GM23338 (cell line): ENCODE measurements around the gene FAAP100. TPM values are rescaled to one million over a fixed set of nuclear protein-coding genes. Genes with fewer than 3 reads are reported as not detected.

Source experiments
- ATAC-seq: fragments of 200-7000 bp; cut with Tn5 transposase; 3 replicates; pipeline ENCODE4 v1.9.1; 2020
- DNase-seq: peaks from one replicate; pipeline ENCODE4 v3.0.0-alpha.2; 2015; ENCODE audit warnings: low spot score
- H2AFZ ChIP-seq: fragments of 200-600 bp; sonication (generic); 2 replicates; pipeline ENCODE4 v1.8.0; 2016; ENCODE audit warnings: antibody characterized with exemption, mild to moderate bottlenecking, moderate library complexity
- H3F3A ChIP-seq: fragments of 200-600 bp; sonication (generic); replicated peaks from 2 replicates; pipeline ENCODE4 v1.8.0; 2017; ENCODE audit warnings: antibody characterized with exemption, mixed run types, low read depth
- H3K27ac ChIP-seq: fragments of 200-600 bp; sonication (generic); 2 replicates; pipeline ENCODE4 v1.6.1; 2016; ENCODE audit warnings: low read depth
- H3K27me3 ChIP-seq: fragments of 200-600 bp; sonication (generic); 2 replicates; pipeline ENCODE4 v1.8.0; 2016; ENCODE audit warnings: mild to moderate bottlenecking, mixed run types, moderate library complexity; ENCODE audit not compliant: insufficient read depth
- H3K36me3 ChIP-seq: fragments of 200-600 bp; sonication (generic); 2 replicates; pipeline ENCODE4 v1.8.0; 2016; ENCODE audit warnings: mild to moderate bottlenecking; ENCODE audit not compliant: insufficient read depth
- H3K4me1 ChIP-seq: fragments of 200-600 bp; sonication (generic); 2 replicates; pipeline ENCODE4 v1.8.0; 2016; ENCODE audit warnings: mild to moderate bottlenecking, moderate library complexity; ENCODE audit not compliant: insufficient read depth
- H3K4me2 ChIP-seq: fragments of 200-600 bp; sonication (generic); 2 replicates; pipeline ENCODE4 v1.7.1; 2017; ENCODE audit warnings: mixed run types
- H3K4me3 ChIP-seq: fragments of 200-600 bp; sonication (generic); 2 replicates; pipeline ENCODE4 v1.6.1; 2016; ENCODE audit warnings: mixed run types
- H3K79me2 ChIP-seq: fragments of 200-600 bp; sonication (generic); replicated peaks from 2 replicates; pipeline ENCODE4 v1.8.0; 2017; ENCODE audit warnings: mild to moderate bottlenecking; ENCODE audit not compliant: insufficient read depth
- H3K9me2 ChIP-seq: fragments of 200-600 bp; sonication (generic); 2 replicates; pipeline ENCODE4 v1.8.0; 2017; ENCODE audit not compliant: insufficient read depth
- H4K20me1 ChIP-seq: fragments of 200-600 bp; sonication (generic); replicated peaks from 2 replicates; pipeline ENCODE4 v1.8.0; 2017; ENCODE audit warnings: mild to moderate bottlenecking; ENCODE audit not compliant: insufficient read depth
- H3K27ac Mint-ChIP-seq: 2 replicates; pipeline ENCODE4 v1.8.0; 2020; ENCODE audit warnings: inconsistent platforms, mild to moderate bottlenecking, moderate library complexity, mixed read lengths
- H3K27me3 Mint-ChIP-seq: 3 replicates; pipeline ENCODE4 v1.8.0; 2022; ENCODE audit warnings: low read depth, mild to moderate bottlenecking, moderate library complexity, mixed read lengths, inconsistent platforms; ENCODE audit not compliant: insufficient read depth, poor library complexity
- H3K36me3 Mint-ChIP-seq: 3 replicates; pipeline ENCODE4 v1.8.0; 2021; ENCODE audit warnings: low read depth, mild to moderate bottlenecking, inconsistent platforms, moderate library complexity, mixed read lengths
- H3K4me1 Mint-ChIP-seq: 3 replicates; pipeline ENCODE4 v1.8.0; 2020; ENCODE audit warnings: mild to moderate bottlenecking, inconsistent platforms, mixed read lengths
- H3K4me3 Mint-ChIP-seq: 3 replicates; pipeline ENCODE4 v1.8.0; 2021; ENCODE audit warnings: moderate library complexity, mild to moderate bottlenecking, inconsistent platforms, mixed read lengths
- H3K9me3 Mint-ChIP-seq: 3 replicates; pipeline ENCODE4 v1.8.0; 2020; ENCODE audit warnings: moderate library complexity, mild to moderate bottlenecking, inconsistent platforms, mixed read lengths
- CREB1 ChIP-seq: fragments of 250-450 bp; sonication (Bioruptor Pico); IDR thresholded peaks from 2 replicates; pipeline ENCODE4 v1.5.0; 2020; ENCODE audit warnings: low read depth, mild to moderate bottlenecking, moderate library complexity
- ETS1 ChIP-seq: IDR thresholded peaks from 2 replicates; pipeline ENCODE4 v1.6.1; 2016; ENCODE audit warnings: antibody characterized with exemption
- JUNB ChIP-seq: IDR thresholded peaks from one replicate; pipeline ENCODE4 v1.6.1; 2016; ENCODE audit warnings: antibody characterized with exemption; ENCODE audit not compliant: unreplicated experiment
- NANOG ChIP-seq: IDR thresholded peaks from 2 replicates; pipeline ENCODE4 v1.6.1; 2016; ENCODE audit warnings: antibody characterized with exemption, borderline replicate concordance
- ZNF462 ChIP-seq: fragments of 250-450 bp; sonication (Bioruptor Pico); IDR thresholded peaks from 2 replicates; pipeline ENCODE4 v1.5.0; 2020; ENCODE audit warnings: mild to moderate bottlenecking, moderate library complexity
- polyA plus RNA-seq: library from polyadenylated mRNA; unstranded; fragments of >200 nt; fragmentation: Nextera tagmentation; extraction: Ambion mirVana; gene quantifications from 2 replicates; pipeline ENCODE4 v1.2.1, GENCODE V29; 2016
- total RNA-seq: library from RNA; depleted of rRNA; stranded (reverse); fragments of >200 nt; shearing (Covaris generic); gene quantifications from 2 replicates; pipeline ENCODE4 v1.2.3, GENCODE V29; 2014

Gene FAAP100
- total and polyA plus RNA-seq, 2 experiments from 2014 or later: 16.0 to 50.5 TPM

- TF ChIP-seq ZNF462: no peak
- TF ChIP-seq ETS1: no peak
- no peak for TF ChIP-seq CREB1 (CRISPR knock-in tag)
- TF ChIP-seq JUNB: no peak
These were observed 5.9 kb upstream of the FAAP100 start (continued) for GRCh38 chr17:81558115-81558468.

GRCh38 chr17:81557276-81558114 is 5.3 kb upstream of the FAAP100 start:
- Histone ChIP-seq H3K4me2 (no peak overlapping the region), H3K9me2 (no peaks in the 10 kb centered on the region), H2AFZ (no peak overlapping the region), H3F3A (peaks cover 15% of the 10 kb centered on the region), H3K4me1 (peaks cover 8% of the 10 kb centered on the region; the same call in 1 of the 2 replicates), H3K27ac (no peak overlapping the region; the same call in 1 of the 2 replicates), H3K27me3 (no peaks in the 10 kb centered on the region), H3K4me3 (no peak overlapping the region), H3K79me2 (no peaks in the 10 kb centered on the region), H3K36me3 (peaks cover 13% of the 10 kb centered on the region), H4K20me1 (no peaks in the 10 kb centered on the region)
- H3K27me3 Mint-ChIP-seq: peaks cover 24% of the 10 kb centered on the region
- no peak overlapping the region for H3K27ac Mint-ChIP-seq
- DNase-seq (no peak), ATAC-seq (no peak)
- H3K4me3 Mint-ChIP-seq: no peak overlapping the region; the same call in 2 of the 3 replicates
- H3K4me1 Mint-ChIP-seq: peaks cover 17% of the 10 kb centered on the region
- peaks cover 45% of the 10 kb centered on the region for H3K36me3 Mint-ChIP-seq
- no peaks in the 10 kb centered on the region for H3K9me3 Mint-ChIP-seq
- no peak for TF ChIP-seq ETS1
- no peak for TF ChIP-seq ZNF462
- TF ChIP-seq NANOG: no peak
